HG02798 (cell line): ENCODE results near the gene OR4C11.

Source experiments
- ATAC-seq: cut with Tn5 transposase; IDR thresholded peaks from one replicate; pipeline ENCODE4 v1.9.1; 2021; ENCODE audit warnings: mild to moderate bottlenecking; ENCODE audit not compliant: unreplicated experiment, poor library complexity

The OR4C11 gene, protein sequence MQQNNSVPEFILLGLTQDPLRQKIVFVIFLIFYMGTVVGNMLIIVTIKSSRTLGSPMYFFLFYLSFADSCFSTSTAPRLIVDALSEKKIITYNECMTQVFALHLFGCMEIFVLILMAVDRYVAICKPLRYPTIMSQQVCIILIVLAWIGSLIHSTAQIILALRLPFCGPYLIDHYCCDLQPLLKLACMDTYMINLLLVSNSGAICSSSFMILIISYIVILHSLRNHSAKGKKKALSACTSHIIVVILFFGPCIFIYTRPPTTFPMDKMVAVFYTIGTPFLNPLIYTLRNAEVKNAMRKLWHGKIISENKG

DNA sequence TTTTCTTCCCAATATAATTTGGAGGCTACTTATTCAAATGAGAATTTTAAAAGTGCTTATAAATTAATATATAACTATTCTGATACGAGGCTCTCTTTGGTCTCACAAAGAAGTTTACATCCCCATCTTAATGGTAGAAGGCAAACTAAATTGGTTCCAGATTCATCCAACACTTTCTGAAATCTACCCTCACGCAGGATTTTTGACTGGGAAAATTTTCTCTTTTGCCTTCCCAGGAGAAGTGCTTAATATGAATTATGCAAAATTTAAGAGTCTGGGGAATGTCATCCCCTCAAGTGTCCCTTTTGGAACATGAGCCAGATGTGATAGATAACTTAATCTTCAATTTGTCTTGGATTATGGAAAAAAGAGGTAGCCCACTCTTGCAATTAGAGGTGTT, at the start of gene OR4C11:
OR4C11 (minus strand) TSS at position 101 of the 400 bp plus-strand sequence. CDS start 3,272 bp downstream, outside the sequence.
- ATAC-seq = no peak

DNA sequence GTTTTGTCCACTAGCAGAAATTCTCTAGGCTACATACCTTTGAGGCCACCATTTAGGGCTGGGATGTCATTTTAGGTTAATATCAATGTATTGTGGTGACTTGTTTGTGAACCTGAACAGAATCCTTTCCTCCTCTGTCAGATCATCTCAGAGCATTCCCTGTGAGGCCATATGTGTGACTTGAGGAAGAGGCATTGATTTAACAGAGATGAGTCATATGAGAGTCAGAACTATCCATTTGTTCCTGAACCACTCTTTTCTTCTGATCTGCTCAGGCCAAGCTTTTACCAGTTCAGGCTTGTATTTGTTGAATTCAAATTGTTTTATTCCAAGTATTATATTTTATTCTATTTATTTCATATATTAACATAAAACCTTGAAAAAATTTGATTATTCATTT, 47.7 kb upstream of the OR4C11 start:
- no peak for ATAC-seq

DNA sequence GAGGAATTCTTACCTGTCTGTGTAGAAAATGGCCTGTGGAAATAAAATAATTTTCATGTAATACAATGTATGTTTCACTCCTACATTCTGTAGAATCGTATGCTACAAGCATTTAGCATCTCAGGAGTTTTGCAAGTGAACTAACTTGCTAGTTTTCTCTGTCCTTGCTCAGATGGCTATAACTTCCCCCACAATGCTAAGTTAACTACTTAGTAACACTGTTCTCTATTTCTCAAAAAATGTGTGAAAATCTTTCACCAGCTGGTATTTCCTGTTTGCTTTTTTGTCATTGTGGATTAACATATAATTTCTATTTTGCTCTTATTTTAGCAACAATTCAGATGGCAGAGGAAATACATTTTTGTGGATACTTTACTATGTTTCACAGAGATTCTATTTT, 45.1 kb upstream of the OR4C11 start:
- no peak for ATAC-seq

DNA sequence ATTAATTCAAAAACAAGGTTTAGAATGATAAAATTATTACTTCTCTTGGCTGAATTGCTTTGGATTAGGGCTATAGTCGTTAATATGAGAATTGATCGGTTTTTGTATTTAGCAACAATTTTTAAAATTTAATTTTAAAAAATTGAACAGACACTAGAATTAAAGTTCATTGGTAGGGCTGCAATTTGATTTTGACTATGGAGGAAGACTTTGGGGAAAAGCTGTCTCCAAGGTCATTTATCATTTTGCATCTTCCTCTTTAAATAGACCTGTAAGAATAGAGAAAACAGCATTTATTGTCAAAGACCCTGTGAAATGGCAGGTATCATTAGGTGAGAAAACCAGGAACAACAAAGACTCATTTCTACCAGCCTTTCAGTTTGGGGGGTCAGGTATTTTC, 40.6 kb upstream of the OR4C11 start, which contains the start of gene OR4S2:
OR4S2 (plus strand) TSS at position 301 of the 400 bp plus-strand sequence. CDS start 2,577 bp downstream, outside the sequence.
- ATAC-seq = no peak

DNA sequence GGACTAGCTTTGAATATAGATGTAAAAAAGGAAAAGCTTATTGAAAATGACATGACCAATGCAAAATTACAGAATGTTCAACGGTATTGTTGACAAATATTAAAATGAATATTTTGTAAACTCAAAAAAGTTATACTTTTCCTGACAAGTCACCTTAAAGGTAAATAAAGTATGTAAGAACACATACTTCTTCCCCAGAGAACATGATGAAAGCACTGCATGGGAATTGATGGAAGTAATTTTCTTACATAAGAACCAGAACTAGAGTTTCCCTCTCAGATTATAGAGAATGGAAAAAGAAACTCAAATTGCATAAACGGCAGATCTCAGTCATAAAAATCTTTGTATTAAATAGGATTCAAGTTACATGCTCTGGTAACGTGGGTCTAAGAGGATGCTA, 27.4 kb upstream of the OR4C11 start, which contains the start of gene OR4P4:
OR4P4 (plus strand) TSS at position 301 of the 400 bp plus-strand sequence.
- ATAC-seq = no peak

DNA sequence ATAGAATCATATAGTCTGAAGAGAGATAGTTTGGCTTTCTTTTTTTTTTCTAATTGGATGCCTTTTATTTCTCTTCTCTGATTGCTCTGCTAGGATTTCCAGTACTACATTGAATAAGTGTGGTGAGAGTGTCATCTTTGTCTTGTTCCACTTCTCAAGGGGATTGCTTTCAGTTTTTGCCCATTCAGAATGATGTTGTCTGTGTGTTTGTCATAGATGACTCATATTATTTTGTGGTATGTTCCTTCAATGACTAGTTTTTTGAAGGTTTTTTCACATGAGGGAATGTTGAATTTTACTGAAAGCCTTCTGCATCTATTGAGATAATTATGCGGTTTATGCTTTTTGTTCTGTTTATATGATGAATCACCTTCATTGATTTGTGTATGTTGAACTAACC, 17.1 kb upstream of the OR4C11 start:
- no peak for ATAC-seq

DNA sequence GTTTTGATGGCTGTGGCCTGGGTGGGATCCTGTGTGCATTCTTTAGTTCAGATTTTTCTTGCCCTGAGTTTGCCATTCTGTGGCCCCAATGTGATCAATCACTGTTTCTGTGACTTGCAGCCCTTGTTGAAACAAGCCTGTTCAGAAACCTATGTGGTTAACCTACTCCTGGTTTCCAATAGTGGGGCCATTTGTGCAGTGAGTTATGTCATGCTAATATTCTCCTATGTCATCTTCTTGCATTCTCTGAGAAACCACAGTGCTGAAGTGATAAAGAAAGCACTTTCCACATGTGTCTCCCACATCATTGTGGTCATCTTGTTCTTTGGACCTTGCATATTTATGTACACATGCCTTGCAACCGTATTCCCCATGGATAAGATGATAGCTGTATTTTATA, 34.9 kb downstream of the OR4C11 start:
- peak; percentile 98 for ATAC-seq

DNA sequence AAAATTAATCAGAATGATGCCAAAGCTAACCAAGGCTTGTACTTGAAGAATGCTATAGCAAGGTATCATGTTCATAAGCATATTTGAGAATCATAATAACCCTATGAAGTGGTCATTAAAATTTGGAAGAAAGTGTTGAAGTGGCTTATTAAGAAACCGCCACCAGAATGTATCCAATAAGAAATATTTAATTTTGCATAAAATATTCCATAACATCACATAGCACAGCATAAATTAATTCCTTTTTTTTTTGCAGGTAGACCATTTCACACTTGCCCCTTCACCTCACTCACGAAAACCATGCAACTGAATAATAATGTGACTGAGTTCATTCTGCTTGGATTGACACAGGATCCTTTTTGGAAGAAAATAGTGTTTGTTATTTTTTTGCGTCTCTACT, 35.6 kb downstream of the OR4C11 start, which contains the start of gene OR4C16:
OR4C16 (plus strand) TSS at position 301 of the 400 bp plus-strand sequence; CDS start at position 301, 0 bp downstream.
- no peak for ATAC-seq

DNA sequence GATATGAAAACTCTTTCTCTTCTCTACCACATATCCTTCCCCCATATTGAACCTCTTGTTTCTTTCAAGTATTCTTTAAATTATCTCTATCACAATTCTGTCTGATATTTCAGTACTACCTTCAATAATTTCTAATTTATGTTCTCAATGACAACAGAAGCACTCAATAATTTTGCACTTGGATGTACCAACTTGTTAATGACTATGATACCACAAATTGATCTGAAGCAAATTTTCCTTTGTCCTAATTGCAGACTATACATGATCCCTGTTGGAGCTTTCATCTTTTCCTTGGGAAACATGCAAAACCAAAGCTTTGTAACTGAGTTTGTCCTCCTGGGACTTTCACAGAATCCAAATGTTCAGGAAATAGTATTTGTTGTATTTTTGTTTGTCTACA, 53.3 kb downstream of the OR4C11 start, which contains the start of gene OR4C15:
OR4C15 (plus strand) TSS at position 301 of the 400 bp plus-strand sequence; CDS start at position 301, 0 bp downstream.
- no peak for ATAC-seq
